ENCODE data around the gene UBAC1.

The UBAC1 gene

DNA sequence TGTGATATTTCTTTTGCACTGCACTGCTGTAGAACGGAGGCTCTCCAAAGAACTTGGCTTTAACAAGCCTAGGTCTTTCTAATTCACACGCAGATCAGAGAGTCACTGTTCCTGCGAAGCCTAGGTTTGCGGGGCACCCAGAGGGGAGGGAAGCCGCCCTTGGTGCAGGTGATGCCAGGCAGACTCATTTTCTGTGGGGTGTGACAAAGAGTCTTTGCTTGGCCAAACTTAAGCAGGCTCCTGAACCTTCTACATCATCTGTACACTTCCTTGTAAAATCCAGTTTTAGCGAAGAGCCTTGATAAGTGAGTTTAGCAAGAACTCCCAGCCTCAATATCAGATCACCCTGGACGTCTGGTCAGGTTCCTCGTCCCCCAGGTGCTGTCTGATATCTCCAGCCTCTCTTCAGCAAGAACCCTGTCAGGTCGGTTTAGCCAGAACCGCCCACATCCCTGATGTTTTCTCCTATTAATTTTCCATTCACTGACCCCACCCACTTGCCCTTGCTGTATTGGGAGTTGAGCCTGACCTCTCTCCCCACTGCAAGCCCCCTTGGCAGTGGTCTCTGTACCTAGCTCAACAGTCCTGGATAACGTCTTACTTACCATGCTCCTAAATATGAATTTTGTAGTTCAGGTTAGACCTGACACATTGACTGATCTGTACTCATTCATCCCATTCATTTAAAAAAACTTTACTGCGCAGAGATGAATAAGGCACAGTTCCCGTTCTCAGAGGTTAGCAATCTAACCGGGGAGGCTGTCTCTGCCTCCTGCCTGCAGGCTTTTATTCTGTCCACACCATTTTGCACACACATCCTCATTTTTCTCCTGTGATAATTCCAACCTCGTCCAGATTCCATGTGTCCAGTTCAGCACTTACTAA is 880 bp upstream of the UBAC1 start:
- ChIA-PET POLR2A (interaction anchor here (1.0 to 1.4 kb wide), 7 partner anchors 8 to 283 kb away, joined by 3 to 10 read pairs (median 4); partner anchors contain the start of genes CAMSAP1 and TMEM250), CTCF (interaction anchor here (0.7 to 4.6 kb wide), 6 partner anchors 25 to 866 kb away, joined by 3 to 21 read pairs (median 3); no protein-coding TSS in a partner anchor)
- TF ChIP-seq ZNF175 (tag by site-specific recombination; IDR thresholded peaks at IDR 0.05): no peak
- peak; percentile 56 for TF ChIP-seq ZFHX2 (tag by site-specific recombination; conservative IDR thresholded peaks at IDR 0.05)
- no peak for TF ChIP-seq ZNF626 (tag by site-specific recombination; IDR thresholded peaks at IDR 0.05)
- no peak for TF ChIP-seq ZNF560 (tag by site-specific recombination; IDR thresholded peaks at IDR 0.05; ENCODE audit: borderline replicate concordance)
- TF ChIP-seq KLF1 (tag by site-specific recombination; IDR thresholded peaks at IDR 0.05): 0 out of 2 replicates have a peak, but pooled peaks have one; percentile 36
- no peak for TF ChIP-seq ZNF621 (tag by site-specific recombination; IDR thresholded peaks at IDR 0.05)
- no peak for TF ChIP-seq OSR2 (tag by site-specific recombination; IDR thresholded peaks at IDR 0.05)
- TF ChIP-seq, protein P1, sequence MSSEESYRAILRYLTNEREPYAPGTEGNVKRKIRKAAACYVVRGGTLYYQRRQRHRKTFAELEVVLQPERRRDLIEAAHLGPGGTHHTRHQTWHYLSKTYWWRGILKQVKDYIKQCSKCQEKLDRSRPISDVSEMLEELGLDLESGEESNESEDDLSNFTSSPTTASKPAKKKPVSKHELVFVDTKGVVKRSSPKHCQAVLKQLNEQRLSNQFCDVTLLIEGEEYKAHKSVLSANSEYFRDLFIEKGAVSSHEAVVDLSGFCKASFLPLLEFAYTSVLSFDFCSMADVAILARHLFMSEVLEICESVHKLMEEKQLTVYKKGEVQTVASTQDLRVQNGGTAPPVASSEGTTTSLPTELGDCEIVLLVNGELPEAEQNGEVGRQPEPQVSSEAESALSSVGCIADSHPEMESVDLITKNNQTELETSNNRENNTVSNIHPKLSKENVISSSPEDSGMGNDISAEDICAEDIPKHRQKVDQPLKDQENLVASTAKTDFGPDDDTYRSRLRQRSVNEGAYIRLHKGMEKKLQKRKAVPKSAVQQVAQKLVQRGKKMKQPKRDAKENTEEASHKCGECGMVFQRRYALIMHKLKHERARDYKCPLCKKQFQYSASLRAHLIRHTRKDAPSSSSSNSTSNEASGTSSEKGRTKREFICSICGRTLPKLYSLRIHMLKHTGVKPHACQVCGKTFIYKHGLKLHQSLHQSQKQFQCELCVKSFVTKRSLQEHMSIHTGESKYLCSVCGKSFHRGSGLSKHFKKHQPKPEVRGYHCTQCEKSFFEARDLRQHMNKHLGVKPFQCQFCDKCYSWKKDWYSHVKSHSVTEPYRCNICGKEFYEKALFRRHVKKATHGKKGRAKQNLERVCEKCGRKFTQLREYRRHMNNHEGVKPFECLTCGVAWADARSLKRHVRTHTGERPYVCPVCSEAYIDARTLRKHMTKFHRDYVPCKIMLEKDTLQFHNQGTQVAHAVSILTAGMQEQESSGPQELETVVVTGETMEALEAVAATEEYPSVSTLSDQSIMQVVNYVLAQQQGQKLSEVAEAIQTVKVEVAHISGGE (tag by site-specific recombination; conservative IDR thresholded peaks at IDR 0.05; ENCODE audit: low read depth): no peak
- TF ChIP-seq, protein P2, sequence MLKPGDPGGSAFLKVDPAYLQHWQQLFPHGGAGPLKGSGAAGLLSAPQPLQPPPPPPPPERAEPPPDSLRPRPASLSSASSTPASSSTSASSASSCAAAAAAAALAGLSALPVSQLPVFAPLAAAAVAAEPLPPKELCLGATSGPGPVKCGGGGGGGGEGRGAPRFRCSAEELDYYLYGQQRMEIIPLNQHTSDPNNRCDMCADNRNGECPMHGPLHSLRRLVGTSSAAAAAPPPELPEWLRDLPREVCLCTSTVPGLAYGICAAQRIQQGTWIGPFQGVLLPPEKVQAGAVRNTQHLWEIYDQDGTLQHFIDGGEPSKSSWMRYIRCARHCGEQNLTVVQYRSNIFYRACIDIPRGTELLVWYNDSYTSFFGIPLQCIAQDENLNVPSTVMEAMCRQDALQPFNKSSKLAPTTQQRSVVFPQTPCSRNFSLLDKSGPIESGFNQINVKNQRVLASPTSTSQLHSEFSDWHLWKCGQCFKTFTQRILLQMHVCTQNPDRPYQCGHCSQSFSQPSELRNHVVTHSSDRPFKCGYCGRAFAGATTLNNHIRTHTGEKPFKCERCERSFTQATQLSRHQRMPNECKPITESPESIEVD (tag by site-specific recombination; IDR thresholded peaks at IDR 0.05): no peak
- no peak for TF ChIP-seq SP3 (tag by site-specific recombination; IDR thresholded peaks at IDR 0.05)
- TF ChIP-seq ZNF544 (tag by site-specific recombination; IDR thresholded peaks at IDR 0.05): no peak
- TF ChIP-seq ZNF221 (tag by site-specific recombination; IDR thresholded peaks at IDR 0.05; ENCODE audit: borderline replicate concordance): no peak
- TF ChIP-seq ZNF140 (tag by site-specific recombination; IDR thresholded peaks at IDR 0.05): no peak
- TF ChIP-seq PRDM1 (tag by site-specific recombination; IDR thresholded peaks at IDR 0.05): peak; percentile 61; the same call in 1 of the 2 replicates
- TF ChIP-seq, protein P3, sequence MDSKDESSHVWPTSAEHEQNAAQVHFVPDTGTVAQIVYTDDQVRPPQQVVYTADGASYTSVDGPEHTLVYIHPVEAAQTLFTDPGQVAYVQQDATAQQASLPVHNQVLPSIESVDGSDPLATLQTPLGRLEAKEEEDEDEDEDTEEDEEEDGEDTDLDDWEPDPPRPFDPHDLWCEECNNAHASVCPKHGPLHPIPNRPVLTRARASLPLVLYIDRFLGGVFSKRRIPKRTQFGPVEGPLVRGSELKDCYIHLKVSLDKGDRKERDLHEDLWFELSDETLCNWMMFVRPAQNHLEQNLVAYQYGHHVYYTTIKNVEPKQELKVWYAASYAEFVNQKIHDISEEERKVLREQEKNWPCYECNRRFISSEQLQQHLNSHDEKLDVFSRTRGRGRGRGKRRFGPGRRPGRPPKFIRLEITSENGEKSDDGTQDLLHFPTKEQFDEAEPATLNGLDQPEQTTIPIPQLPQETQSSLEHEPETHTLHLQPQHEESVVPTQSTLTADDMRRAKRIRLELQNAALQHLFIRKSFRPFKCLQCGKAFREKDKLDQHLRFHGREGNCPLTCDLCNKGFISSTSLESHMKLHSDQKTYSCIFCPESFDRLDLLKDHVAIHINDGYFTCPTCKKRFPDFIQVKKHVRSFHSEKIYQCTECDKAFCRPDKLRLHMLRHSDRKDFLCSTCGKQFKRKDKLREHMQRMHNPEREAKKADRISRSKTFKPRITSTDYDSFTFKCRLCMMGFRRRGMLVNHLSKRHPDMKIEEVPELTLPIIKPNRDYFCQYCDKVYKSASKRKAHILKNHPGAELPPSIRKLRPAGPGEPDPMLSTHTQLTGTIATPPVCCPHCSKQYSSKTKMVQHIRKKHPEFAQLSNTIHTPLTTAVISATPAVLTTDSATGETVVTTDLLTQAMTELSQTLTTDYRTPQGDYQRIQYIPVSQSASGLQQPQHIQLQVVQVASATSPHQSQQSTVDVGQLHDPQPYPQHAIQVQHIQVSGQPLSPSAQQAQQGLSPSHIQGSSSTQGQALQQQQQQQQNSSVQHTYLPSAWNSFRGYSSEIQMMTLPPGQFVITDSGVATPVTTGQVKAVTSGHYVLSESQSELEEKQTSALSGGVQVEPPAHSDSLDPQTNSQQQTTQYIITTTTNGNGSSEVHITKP (tag by site-specific recombination; IDR thresholded peaks at IDR 0.05): peak; percentile 54
- 0 out of 2 replicates have a peak, but pooled peaks have one; percentile 4 for TF ChIP-seq ZEB2 (tag by site-specific recombination; IDR thresholded peaks at IDR 0.05)
- no peak for TF ChIP-seq ZBTB7A (tag by site-specific recombination; IDR thresholded peaks at IDR 0.05; ENCODE audit: low read depth)
- TF ChIP-seq ZNF701 (tag by site-specific recombination; IDR thresholded peaks at IDR 0.05): no peak
- no peak for TF ChIP-seq ZNF214 (tag by site-specific recombination; IDR thresholded peaks at IDR 0.05; ENCODE audit: borderline replicate concordance)
- no peak for TF ChIP-seq KLF16 (tag by site-specific recombination; IDR thresholded peaks at IDR 0.05)
- TF ChIP-seq HOXA7 (CRISPR knock-in tag; IDR thresholded peaks at IDR 0.05; ENCODE audit: borderline replicate concordance): no peak
- TF ChIP-seq FEZF1 (tag by site-specific recombination; IDR thresholded peaks at IDR 0.05): no peak
- 0 out of 2 replicates have a peak, but pooled peaks have one; percentile 29 for TF ChIP-seq EGR2 (tag by site-specific recombination; IDR thresholded peaks at IDR 0.05; ENCODE audit: low read depth)
- TF ChIP-seq GLIS2 (tag by site-specific recombination; IDR thresholded peaks at IDR 0.05): no peak
- H3K27ac ChIP-seq (ENCODE audit: extremely low read depth, low read depth, low read length): no peak overlapping the region
- no peaks in the 10 kb centered on the region for H3K4me1 ChIP-seq (ENCODE audit: control insufficient read depth, insufficient read depth, low read length)
- H3K4me3 ChIP-seq (ENCODE audit: low read depth, low read length): no peak overlapping the region
- peaks cover 0 to 8% of the 10 kb centered on the region in 2 experiments; a peak in 1 of 3 replicates for H3K36me3 ChIP-seq (ENCODE audit: control insufficient read depth in 2 of 2, insufficient read depth in 1 of 2, low read length in 2 of 2)
- no peaks in the 10 kb centered on the region for H3K9me3 ChIP-seq (ENCODE audit: control insufficient read depth, insufficient read depth, low read depth, low read length)
